ENCODE data around the gene LUC7L3. TPM values are rescaled to one million over a fixed set of nuclear protein-coding genes. Genes with fewer than 3 reads are reported as not detected.

Gene LUC7L3
- total and polyA plus RNA-seq, 2 experiments from 2014 or later: 56.9 to 156 TPM

DNA sequence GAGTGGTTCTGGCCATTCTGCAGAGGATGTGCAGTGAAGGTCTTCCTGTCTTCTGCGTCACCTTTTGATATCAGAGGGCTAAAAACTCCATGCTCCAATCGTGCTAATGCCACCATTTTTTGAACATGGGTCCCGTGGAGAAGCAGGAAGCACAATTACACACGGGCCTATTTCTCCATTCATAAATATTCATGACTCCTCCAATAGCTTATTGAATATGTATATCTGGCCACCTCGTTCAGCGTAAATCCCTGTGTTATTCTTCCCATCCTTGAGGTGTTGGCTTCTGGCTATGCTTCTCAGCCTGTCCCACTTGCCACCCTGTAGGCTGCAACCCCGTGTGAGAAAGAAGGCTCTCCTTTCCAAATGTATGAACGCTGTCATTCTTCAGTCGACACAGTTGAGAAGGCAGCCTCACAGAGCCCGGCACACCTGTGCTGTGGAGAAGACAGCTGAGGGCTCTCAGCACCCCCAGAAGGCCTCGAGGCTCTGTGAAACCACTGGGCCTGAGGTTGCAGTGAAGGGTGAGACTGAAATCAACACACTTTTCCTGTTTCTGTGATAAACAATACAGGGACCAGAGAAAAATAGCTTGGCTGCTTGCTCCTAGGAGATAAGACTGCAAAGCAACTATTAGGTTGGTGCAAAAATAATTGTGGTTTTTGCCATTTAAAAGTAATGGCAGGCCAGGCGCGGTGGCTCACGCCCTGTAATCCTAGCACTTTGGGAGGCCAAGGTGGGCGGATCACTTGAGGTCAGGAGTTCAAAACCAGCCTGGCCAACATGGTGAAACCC, 52.8 kb downstream of the LUC7L3 start:
- TF ChIP-seq EZH2phosphoT487 (IDR thresholded peaks at IDR 0.05; ENCODE audit: low read depth, severe bottlenecking, unreplicated experiment) (no peak), EZH2 (IDR thresholded peaks at IDR 0.05; ENCODE audit: borderline replicate concordance) (no peak)
- TF ChIP-seq, protein P1, sequence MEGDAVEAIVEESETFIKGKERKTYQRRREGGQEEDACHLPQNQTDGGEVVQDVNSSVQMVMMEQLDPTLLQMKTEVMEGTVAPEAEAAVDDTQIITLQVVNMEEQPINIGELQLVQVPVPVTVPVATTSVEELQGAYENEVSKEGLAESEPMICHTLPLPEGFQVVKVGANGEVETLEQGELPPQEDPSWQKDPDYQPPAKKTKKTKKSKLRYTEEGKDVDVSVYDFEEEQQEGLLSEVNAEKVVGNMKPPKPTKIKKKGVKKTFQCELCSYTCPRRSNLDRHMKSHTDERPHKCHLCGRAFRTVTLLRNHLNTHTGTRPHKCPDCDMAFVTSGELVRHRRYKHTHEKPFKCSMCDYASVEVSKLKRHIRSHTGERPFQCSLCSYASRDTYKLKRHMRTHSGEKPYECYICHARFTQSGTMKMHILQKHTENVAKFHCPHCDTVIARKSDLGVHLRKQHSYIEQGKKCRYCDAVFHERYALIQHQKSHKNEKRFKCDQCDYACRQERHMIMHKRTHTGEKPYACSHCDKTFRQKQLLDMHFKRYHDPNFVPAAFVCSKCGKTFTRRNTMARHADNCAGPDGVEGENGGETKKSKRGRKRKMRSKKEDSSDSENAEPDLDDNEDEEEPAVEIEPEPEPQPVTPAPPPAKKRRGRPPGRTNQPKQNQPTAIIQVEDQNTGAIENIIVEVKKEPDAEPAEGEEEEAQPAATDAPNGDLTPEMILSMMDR (IDR thresholded peaks at IDR 0.05; ENCODE audit: poor library complexity): no peak
- 77% methylated on average over 15 of the region's 15 CpGs for WGBS (ENCODE audit: low lambda C conversion rate, missing lambda C conversion rate)

DNA sequence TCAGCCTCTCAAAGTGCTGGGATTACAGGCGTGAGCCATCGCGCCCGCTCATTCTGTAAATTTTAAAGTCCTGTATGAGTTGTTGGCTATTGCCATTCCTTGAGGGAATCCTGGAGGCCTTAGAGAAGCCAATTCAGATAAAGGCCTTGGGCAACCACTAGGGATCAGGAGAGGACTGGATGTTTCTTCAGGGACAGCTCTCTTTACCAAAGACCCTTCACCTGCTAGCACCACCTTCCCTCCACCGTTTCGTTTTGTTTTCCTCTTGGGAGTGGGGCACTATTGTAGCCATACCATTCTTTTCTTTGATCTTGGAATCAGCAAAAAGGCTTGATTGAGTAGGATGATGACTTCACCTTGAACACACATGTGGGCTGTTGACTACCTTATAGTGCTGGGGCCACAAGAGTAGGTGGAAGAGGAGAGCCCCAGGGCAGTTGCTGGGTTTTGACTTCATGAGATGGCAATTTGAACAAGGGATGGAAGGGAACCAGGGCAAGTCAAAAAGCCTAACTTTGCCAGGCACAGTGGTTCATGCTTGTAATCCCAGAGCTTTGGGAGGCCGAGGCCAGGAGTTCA, 54.9 kb downstream of the LUC7L3 start:
- Histone ChIP-seq H3K9me3 (ENCODE audit: low read depth) (no peaks in the 10 kb centered on the region), H3K27me3 (no peaks in the 10 kb centered on the region), H3K36me3 (replicated peaks; ENCODE audit: insufficient read depth, low read depth) (no peaks in the 10 kb centered on the region), H3K4me1 (ENCODE audit: insufficient read depth) (no peaks in the 10 kb centered on the region), H4K20me1 (ENCODE audit: insufficient read depth, poor library complexity, severe bottlenecking) (no peaks in the 10 kb centered on the region), H2AFZ (no peak overlapping the region), H3K4me2 (no peak overlapping the region), H3K4me3 (no peak overlapping the region), H3K27ac (no peak overlapping the region), H3K79me2 (no peaks in the 10 kb centered on the region), H3K9me2 (replicated peaks; ENCODE audit: insufficient read depth) (no peaks in the 10 kb centered on the region)
- 85% methylated on average over 7 of the region's 7 CpGs for WGBS (ENCODE audit: low lambda C conversion rate, missing lambda C conversion rate)
- DNase-seq (ENCODE audit: low spot score): no peak
- TF ChIP-seq EZH2 (IDR thresholded peaks at IDR 0.05; ENCODE audit: borderline replicate concordance): no peak
- no peak for TF ChIP-seq EZH2phosphoT487 (IDR thresholded peaks at IDR 0.05; ENCODE audit: low read depth, severe bottlenecking, unreplicated experiment)
- TF ChIP-seq, protein P1 (IDR thresholded peaks at IDR 0.05; ENCODE audit: poor library complexity): no peak

More for the DNA sequence above, 52.8 kb downstream of the LUC7L3 start:
- H2AFZ ChIP-seq: no peak overlapping the region
- no peak overlapping the region for H3K27ac ChIP-seq
- no peaks in the 10 kb centered on the region for H3K36me3 ChIP-seq (replicated peaks; ENCODE audit: insufficient read depth, low read depth)
- H4K20me1 ChIP-seq (ENCODE audit: insufficient read depth, poor library complexity, severe bottlenecking): no peaks in the 10 kb centered on the region
- H3K27me3 ChIP-seq: no peaks in the 10 kb centered on the region
- no peaks in the 10 kb centered on the region for H3K79me2 ChIP-seq
- H3K4me3 ChIP-seq: no peak overlapping the region
- H3K9me3 ChIP-seq (ENCODE audit: low read depth): no peaks in the 10 kb centered on the region
- H3K4me2 ChIP-seq: no peak overlapping the region
- no peaks in the 10 kb centered on the region for H3K9me2 ChIP-seq (replicated peaks; ENCODE audit: insufficient read depth)
- no peak for DNase-seq (ENCODE audit: low spot score)
- H3K4me1 ChIP-seq (ENCODE audit: insufficient read depth): peaks cover 11% of the 10 kb centered on the region

DNA sequence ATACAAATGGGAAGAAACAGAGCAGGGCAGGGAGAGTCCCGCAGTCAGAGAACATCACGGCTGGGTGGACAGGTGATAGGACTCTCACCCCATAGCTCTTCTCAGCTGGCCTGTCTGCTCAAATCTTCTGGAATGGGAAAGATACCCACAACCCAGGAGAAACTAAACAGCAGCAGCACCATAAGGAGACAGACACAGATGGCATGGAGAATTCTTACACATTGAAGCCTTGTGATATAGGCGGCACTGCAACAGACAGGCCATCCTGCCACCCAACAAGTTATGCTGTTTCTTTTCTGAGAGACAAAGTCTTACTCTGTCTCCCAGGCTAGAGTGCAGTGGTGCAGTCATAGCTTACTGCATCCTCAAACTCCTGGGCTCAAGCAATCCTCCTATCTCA, 56.5 kb downstream of the LUC7L3 start:
- 96% methylated on average over 3 of the region's 3 CpGs for WGBS (ENCODE audit: low lambda C conversion rate, missing lambda C conversion rate)
- Histone ChIP-seq H3K79me2 (no peaks in the 10 kb centered on the region), H3K36me3 (replicated peaks; ENCODE audit: insufficient read depth, low read depth) (no peaks in the 10 kb centered on the region), H3K27ac (no peak overlapping the region), H3K9me3 (ENCODE audit: low read depth) (no peaks in the 10 kb centered on the region), H2AFZ (no peak overlapping the region), H3K4me1 (ENCODE audit: insufficient read depth) (no peaks in the 10 kb centered on the region), H3K4me3 (no peak overlapping the region), H4K20me1 (ENCODE audit: insufficient read depth, poor library complexity, severe bottlenecking) (no peaks in the 10 kb centered on the region), H3K9me2 (replicated peaks; ENCODE audit: insufficient read depth) (no peaks in the 10 kb centered on the region), H3K27me3 (no peaks in the 10 kb centered on the region), H3K4me2 (no peak overlapping the region)
- TF ChIP-seq EZH2 (IDR thresholded peaks at IDR 0.05; ENCODE audit: borderline replicate concordance): no peak
- no peak for TF ChIP-seq EZH2phosphoT487 (IDR thresholded peaks at IDR 0.05; ENCODE audit: low read depth, severe bottlenecking, unreplicated experiment)
- TF ChIP-seq, protein P1 (IDR thresholded peaks at IDR 0.05; ENCODE audit: poor library complexity): no peak
- DNase-seq (ENCODE audit: low spot score): no peak
